ENCODE measurements around the gene SOCS7. TPM values are rescaled to one million over a fixed set of nuclear protein-coding genes. Genes with fewer than 3 reads are reported as not detected.

Gene SOCS7
- total RNA-seq, 1 experiment from 2014 or later = 11.9 TPM

DNA sequence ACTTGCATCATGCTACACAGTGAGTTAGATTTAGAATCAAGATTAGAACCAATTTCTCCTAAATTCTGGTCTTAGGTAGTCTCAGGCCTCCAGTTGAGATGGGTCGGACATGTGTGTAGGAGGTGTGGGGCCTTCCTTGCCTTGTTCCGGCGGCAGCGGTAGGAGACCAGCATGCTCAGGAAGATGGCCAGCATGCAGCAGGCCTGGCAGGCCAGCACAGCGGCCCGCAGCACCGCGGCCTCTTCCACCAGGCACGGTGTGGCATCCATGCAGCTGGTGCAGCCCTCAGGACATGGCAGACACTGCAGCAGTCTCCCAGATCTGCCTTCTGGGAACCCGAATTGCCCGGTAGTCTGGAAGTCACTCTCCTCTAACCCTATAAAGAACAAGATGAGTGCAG lies 14.8 kb upstream of the SOCS7 start:
- DNase-seq (ENCODE audit: low read depth) = no peak

DNA sequence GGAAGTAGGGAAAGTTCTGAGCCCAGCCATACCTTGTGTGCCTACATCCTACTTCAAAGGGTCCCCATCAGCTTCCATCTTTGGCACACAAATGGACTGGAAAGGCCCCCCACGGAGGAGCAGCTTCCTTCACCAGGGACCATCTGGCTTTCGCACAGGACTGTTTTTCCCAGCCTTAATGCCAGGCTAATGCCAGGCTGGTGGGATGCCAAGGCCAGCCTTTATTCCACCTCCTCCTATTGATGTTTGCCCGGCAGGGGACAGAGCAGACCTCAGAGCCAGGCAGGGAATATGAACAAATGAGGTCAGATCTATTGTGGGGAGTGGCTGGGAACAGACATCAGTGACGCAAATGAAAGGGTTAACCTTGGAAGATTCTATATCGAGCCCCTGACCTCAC lies 13.6 kb upstream of the SOCS7 start:
- no peak for DNase-seq (ENCODE audit: low read depth)

DNA sequence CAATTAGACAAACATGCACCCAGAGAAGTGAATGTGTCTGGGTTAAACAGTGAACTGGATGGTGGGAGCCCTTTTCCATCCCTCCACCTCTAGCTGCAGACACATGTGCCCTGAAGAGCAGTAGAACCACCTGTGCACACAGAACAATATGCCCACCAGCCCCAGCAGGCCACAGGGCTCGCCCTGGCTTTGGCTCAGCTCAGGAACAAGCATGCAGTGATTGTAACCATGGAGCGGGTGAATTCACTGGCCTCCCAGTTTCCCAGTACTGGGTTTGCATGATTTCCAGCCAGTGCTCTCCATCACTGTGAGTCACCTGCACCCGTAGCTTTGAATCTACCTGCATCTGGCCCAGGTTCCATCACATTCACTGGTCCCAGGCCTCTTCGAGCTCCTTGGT lies 13.1 kb upstream of the SOCS7 start:
- DNase-seq (ENCODE audit: low read depth) = no peak

DNA sequence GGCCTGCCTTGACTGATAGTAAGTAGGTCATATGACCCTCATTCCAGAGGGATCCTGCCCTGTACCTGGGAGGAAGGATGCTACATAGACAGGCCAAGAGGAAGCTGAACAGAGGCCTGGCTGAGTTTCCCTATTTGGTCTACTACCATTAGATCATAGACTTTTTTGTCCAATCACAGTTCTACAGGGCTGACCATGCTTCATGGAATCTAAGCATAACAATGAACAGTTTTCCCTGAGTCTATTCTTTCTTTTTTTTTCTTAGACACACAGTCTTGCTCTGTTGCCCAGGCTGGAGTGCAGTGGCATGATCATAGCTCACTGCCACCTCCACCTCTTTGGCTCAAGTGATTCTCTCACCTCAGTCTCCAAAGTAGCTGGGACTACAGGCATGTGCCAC lies 11.8 kb upstream of the SOCS7 start:
- no peak for DNase-seq (ENCODE audit: low read depth)

DNA sequence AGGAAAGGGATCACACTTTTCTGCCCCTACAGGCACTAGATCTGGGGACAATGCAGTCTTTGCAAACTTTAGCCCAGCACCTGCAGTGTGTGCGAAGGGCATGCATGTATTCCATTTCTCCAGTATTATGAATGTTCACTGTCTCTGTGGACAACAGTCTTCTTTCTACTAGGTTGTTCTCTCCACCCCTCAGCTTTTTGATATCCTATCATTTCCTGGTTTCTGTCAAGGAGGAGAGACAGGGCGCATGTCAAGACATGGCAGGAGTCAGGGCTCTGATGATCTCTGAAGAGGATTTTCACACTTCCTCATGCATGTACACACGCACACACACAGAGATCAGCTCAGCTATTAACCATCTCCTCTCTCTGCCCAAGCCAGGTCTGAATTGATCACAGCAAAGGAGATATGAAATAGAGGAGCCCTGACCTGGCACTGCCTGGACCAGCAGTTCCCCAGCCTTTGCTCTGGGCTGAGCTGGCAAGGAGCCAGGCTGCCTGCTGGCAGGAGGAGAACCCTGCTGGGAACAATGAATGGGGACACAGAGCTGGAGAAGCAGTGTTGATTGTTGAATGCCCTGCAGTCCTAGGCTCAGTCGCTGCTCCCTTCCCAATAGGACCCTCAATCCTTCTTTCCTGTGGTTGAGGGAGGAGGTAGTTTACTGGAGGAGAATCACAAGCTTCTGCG lies 10.5 kb upstream of the SOCS7 start:
- peak; percentile 26 for DNase-seq (ENCODE audit: low read depth)

DNA sequence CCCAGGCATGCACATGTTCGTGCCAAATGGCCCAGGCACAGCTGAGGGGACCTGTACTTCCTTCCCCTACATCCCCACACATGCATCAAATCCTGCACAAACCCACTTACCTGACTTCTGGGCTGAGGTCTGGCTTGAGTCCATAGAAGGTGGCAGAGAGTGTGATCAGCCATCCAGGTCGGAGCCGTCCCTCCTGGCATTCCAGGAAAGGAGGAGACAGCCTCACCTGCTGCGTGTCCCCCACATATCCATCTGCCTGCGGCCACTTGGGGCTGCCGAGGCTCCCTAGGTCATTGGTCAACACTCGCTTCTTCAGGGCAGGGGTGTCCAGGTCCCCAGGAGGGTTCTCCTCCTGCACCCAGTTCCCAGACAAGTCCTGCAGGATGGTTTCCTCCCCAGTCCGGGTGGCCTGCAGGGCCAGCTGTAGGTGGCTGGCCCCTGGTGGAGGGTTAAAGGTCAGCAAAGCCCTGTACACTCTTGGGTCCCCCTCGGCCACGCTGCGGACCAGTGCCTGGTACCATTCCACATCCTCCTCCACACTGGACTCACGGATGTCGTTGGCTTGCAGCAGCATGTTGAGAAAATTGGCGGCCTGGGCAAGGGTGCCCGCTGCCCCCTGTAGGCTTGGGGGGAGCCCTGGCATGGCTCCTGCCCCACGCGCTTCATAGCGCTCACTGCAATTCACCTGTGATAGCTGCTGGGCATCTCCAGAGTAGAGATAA lies 8.6 kb upstream of the SOCS7 start:
- no peak for DNase-seq (ENCODE audit: low read depth)

DNA sequence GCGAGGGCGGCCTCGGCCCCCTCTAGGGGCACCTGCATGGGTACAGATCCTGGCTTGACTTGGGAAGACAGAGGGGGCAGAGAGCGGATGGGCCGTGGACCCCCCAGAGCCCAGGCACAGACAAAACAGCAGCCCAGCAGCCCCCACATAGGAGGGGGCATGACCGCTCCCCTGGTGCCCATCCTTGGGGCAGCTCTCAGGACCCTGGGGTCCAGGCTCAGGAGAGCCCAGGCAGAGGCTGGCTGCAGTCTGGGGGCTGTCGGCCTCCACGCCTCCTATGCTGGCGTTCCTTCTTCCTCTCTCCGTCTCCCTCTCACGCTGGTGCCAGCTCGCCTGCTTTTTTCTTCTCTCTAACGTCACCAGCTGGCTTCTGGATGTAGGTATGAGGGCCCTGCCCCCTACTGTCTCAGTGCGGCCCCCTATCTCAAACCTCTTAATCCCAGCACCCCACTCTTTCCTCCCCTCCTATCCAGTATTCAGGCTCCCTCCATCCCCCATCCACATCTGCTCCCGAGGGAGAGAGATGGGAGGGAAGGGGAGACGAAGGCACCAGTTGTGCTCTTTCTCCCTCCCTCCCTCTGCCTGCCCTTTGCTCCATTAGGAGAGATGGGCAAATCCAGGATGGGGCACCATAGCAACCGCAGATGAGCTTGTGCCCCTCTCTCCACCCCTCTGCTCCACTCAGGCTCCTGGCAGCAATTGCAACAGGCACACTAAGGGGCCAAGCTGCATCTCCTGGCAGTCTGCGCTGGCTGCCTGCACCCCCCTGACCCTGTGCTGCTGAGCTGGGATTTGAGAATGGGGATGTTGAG lies 7.8 kb upstream of the SOCS7 start, which contains the start of gene GPR179:
TSS of gene GPR179 (minus strand) at position 349 of the 812 bp plus-strand sequence. CDS start at position 182, 167 bp downstream.
- no peak for DNase-seq (ENCODE audit: low read depth)

- DNase-seq (ENCODE audit: low read depth) = no peak
Measured at GRCh38 chr17:38344420-38344745, 7.3 kb upstream of the SOCS7 start.

DNA sequence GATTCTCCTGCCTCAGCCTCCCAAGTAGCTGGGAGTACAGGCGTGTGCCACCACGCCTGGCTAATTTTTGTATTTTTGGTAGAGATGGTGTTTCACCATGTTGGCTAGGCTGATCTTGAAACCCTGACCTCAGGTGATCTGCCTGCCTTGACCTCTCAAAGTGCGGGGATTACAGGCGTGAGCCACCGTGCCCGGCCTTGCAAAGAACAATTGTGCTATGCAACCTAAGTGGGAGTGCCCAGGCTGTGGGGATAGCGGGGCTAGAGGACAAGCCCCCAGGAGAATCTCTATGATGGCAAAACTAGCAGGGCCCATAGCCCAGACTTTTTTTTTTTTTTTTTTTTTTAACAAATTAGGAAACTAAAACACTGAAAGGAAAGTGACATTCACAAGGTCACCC lies 5.9 kb upstream of the SOCS7 start:
- DNase-seq (ENCODE audit: low read depth) = no peak

DNA sequence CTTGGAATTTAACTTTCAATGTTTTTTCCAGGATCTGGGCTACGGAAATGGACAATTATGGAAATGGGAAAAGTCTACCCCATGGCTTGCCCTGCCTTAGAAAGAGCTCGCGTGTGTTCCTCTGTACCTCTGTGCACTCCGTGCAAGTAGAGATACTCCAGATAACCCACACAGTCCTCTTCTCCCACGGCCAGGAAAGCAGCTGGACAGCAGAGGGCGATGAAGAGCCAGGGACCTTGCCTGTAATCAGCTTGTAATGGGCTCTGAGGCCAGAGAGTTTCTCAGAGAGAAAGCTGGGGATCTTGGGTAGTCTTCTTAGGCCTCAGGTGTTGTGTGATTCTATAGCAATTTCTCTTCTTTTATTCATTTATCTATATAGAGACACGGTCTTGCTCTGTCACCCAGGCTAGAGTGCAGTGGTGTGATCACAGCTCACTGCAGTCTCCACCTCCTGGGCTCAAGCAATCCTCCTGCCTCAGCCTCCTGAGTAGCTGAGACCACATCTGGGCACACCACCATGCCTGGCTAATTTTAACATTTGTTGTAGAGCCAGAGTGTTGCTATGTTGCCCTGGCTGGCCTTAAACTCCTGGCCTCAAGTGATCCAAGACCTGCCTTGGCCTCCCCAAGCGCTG lies 2.4 kb upstream of the SOCS7 start:
- peak; percentile 71 for DNase-seq (ENCODE audit: low read depth)

DNA sequence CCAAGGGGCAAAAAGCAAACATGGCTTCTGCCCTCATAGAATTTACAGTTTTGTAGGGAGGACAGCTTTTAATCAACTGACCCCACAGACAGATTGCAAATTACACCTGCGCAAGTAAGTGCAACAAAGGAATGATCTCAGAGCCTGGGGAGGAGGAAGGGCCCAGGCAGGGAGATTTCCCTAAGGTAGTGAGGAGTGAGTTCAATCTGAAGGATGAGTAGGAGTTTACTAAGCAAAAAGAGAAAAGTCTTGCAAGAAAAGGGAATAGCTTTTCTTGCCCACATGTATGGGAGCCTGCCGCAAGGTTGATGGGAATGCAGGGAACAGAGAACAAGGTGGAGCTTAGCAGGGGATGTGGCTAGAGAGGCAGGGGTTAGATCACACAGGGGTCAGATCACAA lies 1.6 kb upstream of the SOCS7 start:
- no peak for DNase-seq (ENCODE audit: low read depth)

DNA sequence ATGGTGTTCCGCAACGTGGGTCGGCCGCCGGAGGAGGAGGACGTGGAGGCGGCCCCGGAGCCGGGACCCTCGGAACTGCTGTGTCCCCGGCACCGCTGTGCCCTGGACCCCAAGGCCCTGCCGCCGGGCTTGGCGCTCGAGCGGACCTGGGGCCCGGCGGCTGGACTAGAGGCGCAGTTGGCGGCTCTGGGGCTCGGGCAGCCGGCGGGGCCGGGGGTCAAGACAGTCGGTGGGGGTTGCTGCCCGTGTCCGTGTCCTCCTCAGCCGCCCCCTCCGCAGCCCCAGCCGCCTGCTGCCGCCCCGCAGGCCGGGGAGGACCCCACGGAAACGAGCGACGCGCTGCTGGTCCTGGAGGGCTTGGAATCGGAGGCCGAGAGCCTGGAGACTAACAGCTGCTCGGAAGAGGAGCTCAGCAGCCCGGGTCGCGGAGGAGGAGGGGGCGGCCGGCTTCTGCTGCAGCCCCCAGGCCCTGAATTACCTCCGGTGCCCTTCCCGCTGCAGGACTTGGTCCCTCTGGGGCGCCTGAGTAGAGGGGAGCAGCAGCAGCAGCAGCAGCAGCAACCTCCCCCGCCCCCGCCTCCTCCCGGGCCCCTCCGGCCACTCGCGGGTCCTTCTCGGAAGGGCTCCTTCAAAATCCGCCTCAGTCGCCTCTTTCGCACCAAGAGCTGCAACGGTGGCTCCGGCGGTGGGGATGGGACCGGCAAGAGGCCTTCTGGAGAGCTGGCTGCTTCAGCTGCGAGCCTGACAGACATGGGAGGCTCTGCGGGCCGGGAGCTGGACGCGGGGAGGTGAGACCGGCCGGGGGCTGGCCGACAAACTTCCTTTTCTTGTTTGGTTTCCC lies 821 bp downstream of the SOCS7 start:
- DNase-seq (ENCODE audit: low read depth) = no peak

GRCh38 chr17:38353086-38353604 lies 1.5 kb downstream of the SOCS7 start:
- DNase-seq (ENCODE audit: low read depth) = no peak

DNA sequence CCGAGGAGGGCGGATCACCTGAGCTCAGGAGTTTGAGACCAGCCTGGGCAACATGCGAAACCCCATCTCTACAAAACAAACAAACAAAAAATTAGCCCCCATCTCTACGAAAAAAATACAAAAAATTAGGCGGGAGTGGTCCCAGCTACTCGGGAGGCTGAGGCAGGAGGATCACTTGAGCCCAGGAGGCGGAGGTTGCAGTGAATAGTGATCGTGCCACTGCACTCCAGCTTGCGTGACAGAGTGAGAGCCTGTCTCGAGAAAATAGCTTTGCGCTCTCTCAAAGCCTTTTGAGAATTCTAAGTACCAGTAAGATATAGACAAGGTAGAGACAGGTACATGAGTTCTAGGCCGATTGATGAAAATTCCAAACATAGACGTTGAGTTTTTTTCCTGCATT lies 2.0 kb downstream of the SOCS7 start:
- no peak for DNase-seq (ENCODE audit: low read depth)

- no peak for DNase-seq (ENCODE audit: low read depth)
Measured at GRCh38 chr17:38354466-38354865, 2.8 kb downstream of the SOCS7 start.

DNA sequence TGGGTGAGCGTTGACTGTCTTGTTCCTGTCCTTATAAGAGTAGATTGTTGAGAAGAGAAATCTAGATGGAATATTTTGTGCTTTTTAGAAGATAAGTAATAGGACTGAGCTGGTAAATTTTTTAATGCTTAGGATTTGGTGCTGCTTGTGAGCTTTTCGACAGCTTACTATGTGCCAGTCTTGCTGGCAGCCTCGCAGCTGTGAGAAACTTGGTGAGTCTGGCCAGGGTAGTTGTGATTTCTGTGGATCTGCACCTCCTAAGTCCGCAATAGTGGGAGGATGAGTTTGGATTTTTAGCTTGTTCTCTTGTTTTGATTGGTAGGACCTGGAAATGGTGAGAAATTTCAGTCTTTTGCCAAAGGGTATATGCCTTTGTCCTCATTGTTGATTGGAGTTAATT lies 3.6 kb downstream of the SOCS7 start:
- DNase-seq (ENCODE audit: low read depth) = no peak

DNA sequence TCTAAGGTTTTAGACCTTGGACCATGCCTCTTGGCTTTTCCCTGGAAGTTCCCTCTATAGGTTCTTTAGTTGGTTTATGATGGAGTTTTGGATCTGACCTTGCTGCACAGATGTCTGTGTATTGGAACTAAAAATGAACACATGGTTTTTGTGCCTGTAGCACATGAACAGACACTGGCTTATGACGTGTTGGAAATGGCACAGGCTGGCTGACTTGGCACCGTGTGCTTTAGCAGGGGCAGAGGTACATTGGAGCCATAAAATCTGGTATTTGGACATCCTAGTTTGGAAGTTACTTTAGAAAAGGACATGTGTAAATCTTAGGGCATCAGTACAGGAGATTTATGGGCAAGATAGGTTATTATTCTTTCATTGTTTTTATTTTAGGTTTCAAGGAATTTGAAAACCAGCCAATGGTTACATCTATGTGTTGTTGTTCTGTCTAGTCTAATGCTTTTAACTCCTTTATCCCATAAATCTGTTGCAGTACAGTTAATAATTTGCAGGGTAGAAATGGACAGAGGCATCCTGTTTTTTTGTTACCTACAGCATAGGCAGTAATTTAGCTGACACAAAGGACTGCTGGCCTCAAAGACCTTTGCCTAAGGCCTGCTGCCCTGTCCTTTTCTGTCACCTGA lies 6.0 kb downstream of the SOCS7 start:
- DNase-seq (ENCODE audit: low read depth) = no peak

GRCh38 chr17:38358586-38359513 lies 7.2 kb downstream of the SOCS7 start:
- DNase-seq (ENCODE audit: low read depth) = no peak
